Caco-2 (cell line): Measurements from ENCODE around the gene LPXN. TPM values are rescaled to one million over a fixed set of nuclear protein-coding genes. Genes with fewer than 3 reads are reported as not detected.

ENCODE experiments used
- BruUV-seq: library from RNA; stranded (reverse); fragments of 400-500 nt; replicated peaks from 2 replicates; lab custom pipeline; 2021; lab: Mats Ljungman, UMichigan
- CTCF ChIA-PET: fragments of 300-600 bp; sonication (Branson Sonifier 250); formaldehyde crosslinking; loops from one replicate; lab custom pipeline; 2022; ENCODE audit warnings: antibody characterized with exemption; lab: Charles Lee
- POLR2A ChIA-PET: fragments of 300-600 bp; sonication (Branson Sonifier 250); formaldehyde crosslinking; loops from one replicate; lab custom pipeline; 2022; ENCODE audit warnings: antibody characterized with exemption; lab: Charles Lee
- DNase-seq, 2 experiments: peaks; one replicate each; pipeline versions ENCODE4 v3.0.0 to v3.0.0-alpha.2; 2020 to 2022
- H3K27me3 ChIP-seq: replicated peaks from 2 replicates; pipeline ENCODE4 v1.6.0; 2011; ENCODE audit warnings: low read length; ENCODE audit not compliant: control insufficient read depth, insufficient read depth
- H3K36me3 ChIP-seq: 2 replicates; pipeline ENCODE4 v1.5.1; 2011; ENCODE audit warnings: low read length; ENCODE audit not compliant: control insufficient read depth, insufficient read depth
- H3K4me1 ChIP-seq: fragments of 250-450 bp; sonication (Bioruptor Pico); 2 replicates; pipeline ENCODE4 v1.5.1; 2020; ENCODE audit warnings: mild to moderate bottlenecking
- H3K4me3 ChIP-seq: 2 replicates; pipeline ENCODE4 v1.5.1; 2011; ENCODE audit warnings: low read depth, mild to moderate bottlenecking, control low read depth, low read length
- H3K9me3 ChIP-seq: fragments of 250-450 bp; sonication (Bioruptor Pico); 2 replicates; pipeline ENCODE4 v1.5.1; 2020; ENCODE audit warnings: mild to moderate bottlenecking, moderate library complexity
- H3K27ac Mint-ChIP-seq: one replicate; pipeline ENCODE4 v1.8.0; 2022; ENCODE audit warnings: mixed read lengths; ENCODE audit not compliant: unreplicated experiment
- H3K27me3 Mint-ChIP-seq: one replicate; pipeline ENCODE4 v1.8.0; 2022; ENCODE audit warnings: mixed read lengths; ENCODE audit not compliant: insufficient read depth, unreplicated experiment
- H3K36me3 Mint-ChIP-seq: one replicate; pipeline ENCODE4 v1.8.0; 2022; ENCODE audit warnings: mild to moderate bottlenecking, mixed read lengths; ENCODE audit not compliant: insufficient read depth, unreplicated experiment
- H3K4me1 Mint-ChIP-seq: one replicate; pipeline ENCODE4 v1.8.0; 2022; ENCODE audit warnings: low read depth, mixed read lengths; ENCODE audit not compliant: unreplicated experiment
- H3K4me3 Mint-ChIP-seq: one replicate; pipeline ENCODE4 v1.8.0; 2022; ENCODE audit warnings: mild to moderate bottlenecking, moderate library complexity, mixed read lengths; ENCODE audit not compliant: unreplicated experiment
- H3K9me3 Mint-ChIP-seq: one replicate; pipeline ENCODE4 v1.8.0; 2022; ENCODE audit warnings: mixed read lengths; ENCODE audit not compliant: unreplicated experiment
- intact Hi-C: fragments of 100-400 bp; cut with micrococcal nuclease; formaldehyde crosslinking; loops from one replicate; pipeline ENCODE4 v1.10.0; 2022; ENCODE audit not compliant: unreplicated experiment
- total RNA-seq: library from RNA; stranded (reverse); gene quantifications from 2 replicates; pipeline ENCODE4 v1.2.3, GENCODE V29; 2022
- TF ChIP-seq, protein P1 (sequence below), 2 experiments: fragments of 200-600 bp in 1 of 2; IDR thresholded peaks; 1 replicate in 1 of 2; 2 replicates in 1 of 2; pipeline versions ENCODE4 v1.5.1 to v1.8.0; 2011 to 2022; ENCODE audit warnings: antibody characterized with exemption in 1 of 2, control low read depth in 1 of 2, inconsistent platforms in 1 of 2, low read depth in 1 of 2, low read length in 1 of 2, mild to moderate bottlenecking in 1 of 2, moderate library complexity in 1 of 2; ENCODE audit not compliant: insufficient read depth in 1 of 2, severe bottlenecking in 1 of 2, unreplicated experiment in 1 of 2

The LPXN gene
- total RNA-seq, 1 experiment from 2014 or later: 2.1 TPM

DNA sequence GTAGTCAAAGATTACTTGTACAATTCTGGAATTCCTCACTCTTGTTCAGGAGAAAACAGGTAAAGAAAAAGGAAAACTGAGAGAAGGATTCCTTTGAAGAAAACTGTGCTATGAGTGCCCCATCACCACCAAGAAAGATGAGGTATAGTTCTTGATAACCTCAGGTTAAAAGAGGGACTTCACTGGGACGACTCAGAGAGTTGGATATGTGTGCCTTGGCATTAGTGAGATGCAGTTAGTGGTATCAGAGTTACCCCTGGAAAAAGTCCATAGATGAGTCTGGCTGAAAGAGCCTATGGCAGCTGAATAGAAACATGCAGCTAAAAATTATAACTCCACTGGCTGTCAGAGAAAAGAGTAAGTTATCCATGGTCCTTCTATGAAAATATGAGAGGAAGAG lies 28.8 kb downstream of the LPXN start:
- CTCF ChIA-PET: no interaction called here
- Mint-ChIP-seq H3K27ac (no peak overlapping the region), H3K27me3 (no peaks in the 10 kb centered on the region), H3K4me3 (no peak overlapping the region), H3K36me3 (no peaks in the 10 kb centered on the region), H3K4me1 (no peaks in the 10 kb centered on the region), H3K9me3 (no peaks in the 10 kb centered on the region)
- DNase-seq: no peak
- no peaks in the 10 kb centered on the region for H3K27me3 ChIP-seq
- intact Hi-C loops: no loop called here
- H3K4me3 ChIP-seq: no peak overlapping the region
- H3K36me3 ChIP-seq: no peaks in the 10 kb centered on the region
- H3K9me3 ChIP-seq: no peaks in the 10 kb centered on the region
- TF ChIP-seq, protein P1, sequence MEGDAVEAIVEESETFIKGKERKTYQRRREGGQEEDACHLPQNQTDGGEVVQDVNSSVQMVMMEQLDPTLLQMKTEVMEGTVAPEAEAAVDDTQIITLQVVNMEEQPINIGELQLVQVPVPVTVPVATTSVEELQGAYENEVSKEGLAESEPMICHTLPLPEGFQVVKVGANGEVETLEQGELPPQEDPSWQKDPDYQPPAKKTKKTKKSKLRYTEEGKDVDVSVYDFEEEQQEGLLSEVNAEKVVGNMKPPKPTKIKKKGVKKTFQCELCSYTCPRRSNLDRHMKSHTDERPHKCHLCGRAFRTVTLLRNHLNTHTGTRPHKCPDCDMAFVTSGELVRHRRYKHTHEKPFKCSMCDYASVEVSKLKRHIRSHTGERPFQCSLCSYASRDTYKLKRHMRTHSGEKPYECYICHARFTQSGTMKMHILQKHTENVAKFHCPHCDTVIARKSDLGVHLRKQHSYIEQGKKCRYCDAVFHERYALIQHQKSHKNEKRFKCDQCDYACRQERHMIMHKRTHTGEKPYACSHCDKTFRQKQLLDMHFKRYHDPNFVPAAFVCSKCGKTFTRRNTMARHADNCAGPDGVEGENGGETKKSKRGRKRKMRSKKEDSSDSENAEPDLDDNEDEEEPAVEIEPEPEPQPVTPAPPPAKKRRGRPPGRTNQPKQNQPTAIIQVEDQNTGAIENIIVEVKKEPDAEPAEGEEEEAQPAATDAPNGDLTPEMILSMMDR (IDR thresholded peaks at IDR 0.05; ENCODE audit: insufficient read depth in 1 of 2, low read depth in 1 of 2, low read length in 1 of 2, severe bottlenecking in 1 of 2, unreplicated experiment in 1 of 2): no peak
- BruUV-seq: no TSS peak
- POLR2A ChIA-PET: no interaction called here
- H3K4me1 ChIP-seq: no peaks in the 10 kb centered on the region

DNA sequence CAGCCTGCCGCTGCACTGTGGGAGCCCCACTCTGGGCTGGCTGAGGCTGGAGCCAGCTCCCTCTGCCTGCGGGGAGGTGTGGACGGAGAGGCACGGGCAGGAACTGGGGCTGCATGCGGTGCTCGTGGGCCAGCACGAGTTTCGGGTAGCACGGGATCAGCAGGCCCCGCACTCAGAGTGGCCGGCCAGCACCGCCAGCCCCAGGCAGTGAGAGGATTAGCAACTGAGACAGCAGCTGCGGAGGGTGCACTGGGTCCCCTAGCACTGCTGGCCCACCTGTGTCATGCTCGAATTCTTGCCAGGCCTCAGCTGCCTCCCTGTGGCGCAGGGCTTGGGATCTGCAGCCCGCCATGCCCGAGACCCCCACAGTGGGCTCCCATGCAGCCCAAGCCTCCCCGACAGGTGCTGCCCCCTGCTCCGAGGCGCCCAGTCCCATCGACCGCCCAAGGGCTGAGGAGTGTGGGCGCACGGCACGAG lies 43.8 kb downstream of the LPXN start:
- DNase-seq: no peak
- Histone ChIP-seq H3K36me3 (no peaks in the 10 kb centered on the region), H3K27me3 (no peaks in the 10 kb centered on the region), H3K4me1 (no peaks in the 10 kb centered on the region), H3K4me3 (no peak overlapping the region), H3K9me3 (no peaks in the 10 kb centered on the region)
- BruUV-seq: no TSS peak
- Mint-ChIP-seq H3K27me3 (no peaks in the 10 kb centered on the region), H3K9me3 (peaks cover 10% of the 10 kb centered on the region), H3K4me3 (no peak overlapping the region), H3K4me1 (peaks cover 6% of the 10 kb centered on the region), H3K27ac (no peak overlapping the region), H3K36me3 (no peaks in the 10 kb centered on the region)
- intact Hi-C loops: no loop called here
- ChIA-PET CTCF (no interaction called here), POLR2A (no interaction called here)
- TF ChIP-seq, protein P1 (IDR thresholded peaks at IDR 0.05; ENCODE audit: insufficient read depth in 1 of 2, low read depth in 1 of 2, low read length in 1 of 2, severe bottlenecking in 1 of 2, unreplicated experiment in 1 of 2): no peak

DNA sequence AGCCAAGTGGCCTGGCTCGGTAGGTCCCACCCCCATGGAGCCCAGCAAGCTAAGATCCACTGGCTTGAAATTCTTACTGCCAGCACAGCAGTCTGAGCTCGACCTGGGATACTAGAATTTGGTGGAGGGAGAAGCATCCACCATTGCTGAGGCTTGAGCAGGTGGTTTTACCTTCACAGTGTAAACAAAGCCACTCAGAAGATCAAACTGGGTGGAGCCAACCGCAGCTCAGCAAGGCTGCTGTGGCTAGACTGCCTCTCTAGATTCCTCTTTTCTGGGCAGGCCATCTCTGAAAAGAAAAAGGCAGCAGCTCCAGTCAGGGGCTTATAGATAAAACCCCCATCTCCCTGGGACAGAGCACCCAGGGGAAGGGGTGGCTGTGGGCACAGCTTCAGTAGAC lies 45.4 kb downstream of the LPXN start:
- Mint-ChIP-seq H3K36me3 (no peaks in the 10 kb centered on the region), H3K4me1 (peaks cover 6% of the 10 kb centered on the region), H3K4me3 (no peak overlapping the region), H3K9me3 (peaks cover 10% of the 10 kb centered on the region), H3K27ac (no peak overlapping the region), H3K27me3 (no peaks in the 10 kb centered on the region)
- Histone ChIP-seq H3K4me1 (no peaks in the 10 kb centered on the region), H3K9me3 (no peaks in the 10 kb centered on the region), H3K4me3 (no peak overlapping the region), H3K36me3 (no peaks in the 10 kb centered on the region), H3K27me3 (no peaks in the 10 kb centered on the region)
- BruUV-seq: no TSS peak
- intact Hi-C loops: no loop called here
- ChIA-PET POLR2A (no interaction called here), CTCF (no interaction called here)
- TF ChIP-seq, protein P1 (IDR thresholded peaks at IDR 0.05; ENCODE audit: insufficient read depth in 1 of 2, low read depth in 1 of 2, low read length in 1 of 2, severe bottlenecking in 1 of 2, unreplicated experiment in 1 of 2): no peak
- DNase-seq: no peak
